MCF 10A (cell line): ENCODE results near the gene KRT79. TPM values are rescaled to one million over a fixed set of nuclear protein-coding genes. Genes with fewer than 3 reads are reported as not detected.

Experiments used
- BruUV-seq: library from RNA; stranded (reverse); fragments of 400-500 nt; replicated peaks from 2 replicates; lab custom pipeline; 2021; lab: Mats Ljungman, UMichigan
- CTCF ChIA-PET: fragments of 300-600 bp; sonication (Branson Sonifier 250); formaldehyde crosslinking; extraction: SDS; loops from one replicate; lab custom pipeline; 2021; ENCODE audit warnings: antibody characterized with exemption, inconsistent platforms; lab: Yijun Ruan, JAX
- POLR2A ChIA-PET: fragments of 300-600, 350-650 bp; sonication (Branson Sonifier 250); formaldehyde crosslinking; extraction: SDS; loops from one replicate; lab custom pipeline; 2020; ENCODE audit warnings: antibody characterized with exemption, inconsistent platforms; lab: Yijun Ruan, JAX
- DNase-seq: peaks from one replicate; pipeline ENCODE4 v3.0.0-alpha.2; 2018; ENCODE audit not compliant: unreplicated experiment
- H3K27ac Mint-ChIP-seq: one replicate; pipeline ENCODE4 v1.8.0; 2022; ENCODE audit warnings: mild to moderate bottlenecking, low read depth, mixed read lengths; ENCODE audit not compliant: unreplicated experiment
- H3K27me3 Mint-ChIP-seq: one replicate; pipeline ENCODE4 v1.8.0; 2022; ENCODE audit warnings: mixed read lengths; ENCODE audit not compliant: insufficient read depth, unreplicated experiment
- H3K36me3 Mint-ChIP-seq: one replicate; pipeline ENCODE4 v1.8.0; 2022; ENCODE audit warnings: mild to moderate bottlenecking, moderate library complexity, mixed read lengths; ENCODE audit not compliant: insufficient read depth, unreplicated experiment
- H3K4me1 Mint-ChIP-seq: one replicate; pipeline ENCODE4 v1.8.0; 2022; ENCODE audit warnings: mixed read lengths; ENCODE audit not compliant: insufficient read depth, unreplicated experiment
- H3K4me3 Mint-ChIP-seq: one replicate; pipeline ENCODE4 v1.8.0; 2022; ENCODE audit warnings: mild to moderate bottlenecking, moderate library complexity, mixed read lengths; ENCODE audit not compliant: unreplicated experiment
- H3K9me3 Mint-ChIP-seq: one replicate; pipeline ENCODE4 v1.8.0; 2022; ENCODE audit warnings: mixed read lengths; ENCODE audit not compliant: unreplicated experiment
- intact Hi-C: fragments of 100-400 bp; cut with micrococcal nuclease; formaldehyde crosslinking; loops from 2 replicates; pipeline ENCODE4 v1.14.1; 2022
- total RNA-seq: library from RNA; stranded (reverse); gene quantifications from 2 replicates; pipeline ENCODE4 v1.2.3, GENCODE V29; 2022
- TF ChIP-seq, protein P1 (sequence below): fragments of 200-600 bp; IDR thresholded peaks from one replicate; pipeline ENCODE4 v1.8.0; 2022; ENCODE audit warnings: antibody characterized with exemption, mild to moderate bottlenecking; ENCODE audit not compliant: unreplicated experiment

KRT79 gene
- total RNA-seq, 1 experiment from 2014 or later = not detected

DNA sequence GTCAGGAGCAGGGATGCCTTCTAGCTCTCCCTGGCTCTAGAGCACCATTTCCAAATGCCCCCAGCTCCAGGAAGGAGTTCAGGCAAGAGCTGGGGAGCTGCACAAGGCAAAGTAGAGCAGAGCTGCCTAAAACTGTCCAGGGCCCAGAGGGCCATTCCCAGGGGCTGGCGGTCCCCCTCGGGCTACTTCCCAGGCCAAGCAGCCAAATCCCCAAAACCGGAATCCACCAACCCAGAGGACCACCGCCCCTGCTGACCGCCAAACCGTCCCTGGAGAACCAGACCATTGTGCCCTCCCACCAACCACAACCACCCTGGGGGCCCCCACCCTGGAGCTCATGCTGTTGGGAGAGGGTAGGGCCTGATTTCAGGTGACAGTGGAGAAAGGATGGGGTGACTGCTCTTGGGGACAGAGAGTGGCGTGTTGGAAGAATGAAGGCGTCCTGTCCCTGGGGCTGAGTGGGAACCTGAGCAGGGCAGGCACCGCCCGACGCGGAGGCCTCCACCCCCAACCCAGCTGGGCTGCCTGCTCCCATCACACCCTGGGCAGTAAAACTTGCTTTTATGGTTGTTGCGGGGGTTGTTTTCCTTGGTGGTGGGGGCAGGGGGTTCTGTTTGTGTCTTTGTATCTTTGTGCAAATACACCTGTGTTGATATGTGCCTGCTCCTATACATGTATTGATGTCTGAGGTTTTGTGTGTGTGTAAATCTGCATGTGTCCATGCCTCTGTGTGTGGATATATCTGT lies 38.7 kb upstream of the KRT79 start:
- no peaks in the 10 kb centered on the region for H3K9me3 Mint-ChIP-seq
- ChIA-PET CTCF (interaction anchor here (1.1 to 16.4 kb wide), 11 partner anchors 12 to 724 kb away, joined by 3 to 366 read pairs (median 7); partner anchors contain the start of genes KRT5 and KRT85), POLR2A (interaction anchor here (0.6 to 17.0 kb wide), 13 partner anchors 7 to 725 kb away, joined by 3 to 675 read pairs (median 9); partner anchors contain the start of genes EIF4B, KRT5 and KRT6A)
- H3K36me3 Mint-ChIP-seq = peaks cover 6% of the 10 kb centered on the region
- TF ChIP-seq, protein P1, sequence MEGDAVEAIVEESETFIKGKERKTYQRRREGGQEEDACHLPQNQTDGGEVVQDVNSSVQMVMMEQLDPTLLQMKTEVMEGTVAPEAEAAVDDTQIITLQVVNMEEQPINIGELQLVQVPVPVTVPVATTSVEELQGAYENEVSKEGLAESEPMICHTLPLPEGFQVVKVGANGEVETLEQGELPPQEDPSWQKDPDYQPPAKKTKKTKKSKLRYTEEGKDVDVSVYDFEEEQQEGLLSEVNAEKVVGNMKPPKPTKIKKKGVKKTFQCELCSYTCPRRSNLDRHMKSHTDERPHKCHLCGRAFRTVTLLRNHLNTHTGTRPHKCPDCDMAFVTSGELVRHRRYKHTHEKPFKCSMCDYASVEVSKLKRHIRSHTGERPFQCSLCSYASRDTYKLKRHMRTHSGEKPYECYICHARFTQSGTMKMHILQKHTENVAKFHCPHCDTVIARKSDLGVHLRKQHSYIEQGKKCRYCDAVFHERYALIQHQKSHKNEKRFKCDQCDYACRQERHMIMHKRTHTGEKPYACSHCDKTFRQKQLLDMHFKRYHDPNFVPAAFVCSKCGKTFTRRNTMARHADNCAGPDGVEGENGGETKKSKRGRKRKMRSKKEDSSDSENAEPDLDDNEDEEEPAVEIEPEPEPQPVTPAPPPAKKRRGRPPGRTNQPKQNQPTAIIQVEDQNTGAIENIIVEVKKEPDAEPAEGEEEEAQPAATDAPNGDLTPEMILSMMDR = no peak
- no peaks in the 10 kb centered on the region for H3K27me3 Mint-ChIP-seq
- intact Hi-C loops = loop anchor here (5.0 to 10.0 kb wide), 2 partner anchors 546 to 658 kb away; no protein-coding TSS in a partner anchor
- DNase-seq = no peak
- peak overlapping the region; percentile 95 for H3K27ac Mint-ChIP-seq
- BruUV-seq = no TSS peak
- peaks cover 85% of the 10 kb centered on the region for H3K4me1 Mint-ChIP-seq
- peak overlapping the region; percentile 55 for H3K4me3 Mint-ChIP-seq

DNA sequence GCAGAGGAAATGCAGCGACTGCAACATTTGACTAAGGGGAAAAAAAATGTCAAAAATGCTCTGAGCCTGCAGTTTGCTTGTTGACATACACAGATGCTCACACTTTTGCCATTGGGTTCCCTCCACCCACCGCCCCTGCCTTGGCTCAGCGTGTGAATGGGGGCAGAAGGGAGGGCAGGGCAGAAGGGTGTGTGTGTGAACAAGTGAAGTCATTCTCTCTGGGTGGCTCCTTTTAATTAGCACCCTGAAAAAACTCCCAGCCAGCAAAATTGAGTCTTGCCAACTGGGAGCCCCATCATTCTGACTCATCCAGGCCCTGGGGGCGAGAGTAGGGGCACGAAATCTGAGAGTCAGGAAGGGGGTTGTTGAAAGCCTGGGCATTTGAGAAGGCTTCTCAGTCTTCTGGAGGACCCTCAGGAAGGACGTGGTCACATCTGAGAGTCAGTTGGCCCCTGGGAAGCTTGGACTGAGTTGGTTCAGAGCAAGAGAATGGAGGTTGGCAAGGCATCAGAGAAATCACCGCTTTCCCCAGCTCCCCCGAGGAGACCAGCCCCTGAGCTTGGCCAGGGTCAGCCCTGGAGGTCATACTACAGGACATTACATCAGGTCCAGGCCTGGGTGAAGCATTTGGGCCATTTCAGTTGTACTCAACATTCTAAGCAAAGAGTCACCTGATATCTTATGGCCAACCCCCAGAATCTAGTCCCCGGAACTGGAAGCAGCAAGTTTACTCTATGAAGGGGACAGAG lies 37.4 kb upstream of the KRT79 start:
- Mint-ChIP-seq H3K9me3 (no peaks in the 10 kb centered on the region), H3K4me1 (peaks cover 85% of the 10 kb centered on the region), H3K36me3 (peaks cover 6% of the 10 kb centered on the region), H3K4me3 (peak overlapping the region; percentile 14), H3K27me3 (no peaks in the 10 kb centered on the region), H3K27ac (peak overlapping the region; percentile 90)
- intact Hi-C loops = loop anchor here (2.0 to 10.0 kb wide), 5 partner anchors 351 to 657 kb away; partner anchors contain the start of gene KRT5
- DNase-seq = peak; percentile 98
- TSS peak; percentile 46 for BruUV-seq
- ChIA-PET POLR2A (interaction anchor here (0.7 to 17.0 kb wide), 9 partner anchors 8 to 723 kb away, joined by 3 to 675 read pairs (median 10); partner anchors contain the start of genes KRT5 and KRT6A), CTCF (interaction anchor here (0.5 to 16.4 kb wide), 13 partner anchors 8 to 722 kb away, joined by 3 to 366 read pairs (median 5); partner anchors contain the start of genes KRT5 and KRT85)
- TF ChIP-seq, protein P1 = no peak

DNA sequence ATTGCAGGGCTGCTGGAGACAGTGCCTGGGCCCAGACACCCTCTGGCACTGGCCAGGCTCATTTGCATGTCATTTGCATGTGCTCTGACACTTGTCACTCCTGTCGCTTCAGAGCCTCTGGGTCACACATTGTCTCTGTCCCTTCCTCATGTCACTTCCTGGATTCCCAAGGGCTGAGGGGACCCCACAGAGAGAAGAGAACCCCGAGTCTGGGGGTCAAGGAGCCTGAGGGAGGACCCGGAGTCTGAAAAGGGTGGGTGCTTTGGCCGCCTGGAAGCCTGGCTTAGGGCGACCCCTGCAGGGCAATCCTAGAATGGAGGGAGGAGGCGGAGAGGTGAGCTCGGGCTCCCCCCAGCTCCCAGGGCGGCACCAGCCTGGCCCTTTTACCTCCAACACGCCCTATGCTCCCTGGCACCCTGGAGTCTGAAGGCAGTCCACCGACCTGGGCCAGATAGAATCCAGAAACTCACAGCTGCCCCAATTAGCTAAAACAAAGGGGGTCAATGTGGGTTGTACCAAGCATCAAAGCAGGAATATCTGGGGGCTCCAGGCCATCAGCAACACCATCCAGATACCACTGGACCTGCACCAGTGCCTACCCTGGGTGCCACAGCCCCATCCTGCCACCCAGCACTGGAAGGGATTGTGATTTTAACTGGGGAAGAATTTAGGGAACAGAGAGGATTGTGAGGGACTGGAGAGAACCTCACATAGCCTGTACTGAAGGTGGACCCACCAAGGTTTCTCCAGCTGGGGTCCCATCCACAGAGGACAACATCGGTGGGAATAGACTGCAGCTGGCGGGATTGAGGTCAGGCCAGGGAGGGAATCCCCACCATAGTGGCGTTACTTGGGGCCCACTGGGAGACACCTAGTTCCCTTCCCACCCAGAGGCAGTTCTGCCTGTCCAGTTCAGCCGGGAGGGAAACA lies 36.5 kb upstream of the KRT79 start:
- DNase-seq = peak; percentile 84
- Mint-ChIP-seq H3K9me3 (no peaks in the 10 kb centered on the region), H3K4me3 (peak overlapping the region; percentile 14), H3K4me1 (peaks cover 77% of the 10 kb centered on the region), H3K36me3 (peaks cover 6% of the 10 kb centered on the region), H3K27me3 (no peaks in the 10 kb centered on the region), H3K27ac (peak overlapping the region; percentile 90)
- POLR2A ChIA-PET = interaction anchor here (0.5 to 17.0 kb wide), 13 partner anchors 9 to 723 kb away, joined by 3 to 675 read pairs (median 6); partner anchors contain the start of genes KRT5 and KRT6A
- no TSS peak for BruUV-seq
- TF ChIP-seq, protein P1 = peak; percentile 95
- intact Hi-C loops = loop anchor here (1.0 to 10.0 kb wide), 7 partner anchors 287 to 656 kb away; partner anchors contain the start of gene KRT5
- CTCF ChIA-PET = interaction anchor here (0.6 to 16.4 kb wide), 20 partner anchors 9 to 907 kb away, joined by 3 to 366 read pairs (median 4); partner anchors contain the start of genes KRT5 and KRT85
